ENCODE measurements around the gene SMARCB1. TPM values are rescaled to one million over a fixed set of nuclear protein-coding genes. Genes with fewer than 3 reads are reported as not detected.

SMARCB1 gene
- total RNA-seq, 1 experiment from 2014 or later: 136 TPM

DNA sequence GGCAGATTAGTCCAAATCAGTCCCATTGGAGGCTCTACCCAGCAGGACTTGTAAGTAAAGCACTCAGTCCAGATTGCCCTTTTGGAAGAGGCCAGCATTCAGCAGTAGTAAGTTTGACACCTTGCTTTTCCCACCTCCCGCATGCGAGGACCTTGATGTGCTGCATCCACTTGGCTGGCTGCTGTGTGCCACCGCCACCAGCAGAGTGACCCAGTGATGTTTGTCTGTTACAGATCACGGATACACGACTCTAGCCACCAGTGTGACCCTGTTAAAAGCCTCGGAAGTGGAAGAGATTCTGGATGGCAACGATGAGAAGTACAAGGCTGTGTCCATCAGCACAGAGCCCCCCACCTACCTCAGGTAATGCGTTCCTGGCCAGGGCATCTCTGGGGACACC, 6.6 kb downstream of the SMARCB1 start:
- Histone ChIP-seq H3K4me2 (ENCODE audit: insufficient read depth, insufficient read length, low read length) (no peak overlapping the region), H3K27me3 (ENCODE audit: insufficient read depth, low read length) (no peaks in the 10 kb centered on the region; the same call in 1 of the 2 replicates), H3K23ac (ENCODE audit: insufficient read length, low read depth, low read length) (no peak overlapping the region), H2BK12ac (ENCODE audit: insufficient read length, low read depth, low read length) (no peak overlapping the region), H2AK5ac (ENCODE audit: insufficient read length, low read length) (no peak overlapping the region), H4K20me1 (ENCODE audit: control insufficient read depth, insufficient read depth, insufficient read length) (no peaks in the 10 kb centered on the region), H3T11ph (ENCODE audit: low read length) (no peak overlapping the region), H3K23me2 (ENCODE audit: insufficient read length, low read depth, low read length, poor library complexity, severe bottlenecking) (no peaks in the 10 kb centered on the region), H3K27ac (ENCODE audit: insufficient read length, low read depth, low read length) (no peak overlapping the region), H2BK15ac (ENCODE audit: low read depth, low read length) (no peak overlapping the region), H3K56ac (ENCODE audit: insufficient read length, low read depth, low read length) (no peak overlapping the region), H4K5ac (ENCODE audit: insufficient read length, low read depth, low read length) (no peak overlapping the region), H4K91ac (ENCODE audit: insufficient read length, low read depth, low read length) (no peak overlapping the region), H3K9ac (ENCODE audit: extremely low read depth, insufficient read length, low read length) (no peak overlapping the region), H3K79me2 (ENCODE audit: insufficient read depth, low read length) (peaks cover 11% of the 10 kb centered on the region; the same call in 1 of the 2 replicates), H3K4ac (ENCODE audit: low read depth, low read length) (no peak overlapping the region), H3K9me3 (ENCODE audit: control insufficient read depth, low read depth, low read length) (no peaks in the 10 kb centered on the region), H2BK120ac (ENCODE audit: low read depth, low read length, poor library complexity, severe bottlenecking) (no peak overlapping the region), H3K14ac (ENCODE audit: insufficient read depth, low read length) (no peak overlapping the region), H2BK5ac (ENCODE audit: insufficient read length, low read length) (no peak overlapping the region), H3K79me1 (ENCODE audit: insufficient read depth, low read depth, low read length, poor library complexity, severe bottlenecking) (no peaks in the 10 kb centered on the region), H2BK20ac (ENCODE audit: low read depth, low read length, poor library complexity, severe bottlenecking) (no peak overlapping the region), H3K4me1 (ENCODE audit: insufficient read depth, low read length) (peaks cover 2% of the 10 kb centered on the region; the same call in 1 of the 2 replicates), H4K8ac (replicated peaks; ENCODE audit: insufficient read length, low read depth, low read length) (no peak overlapping the region), H3K18ac (ENCODE audit: insufficient read length, low read depth, low read length) (no peak overlapping the region), H2AFZ (ENCODE audit: low read length) (no peak overlapping the region)
- H3K4me3 Mint-ChIP-seq: no peak overlapping the region
- no peak overlapping the region for H3K27ac Mint-ChIP-seq
- H3K4me1 Mint-ChIP-seq: peaks cover 9 to 16% of the 10 kb centered on the region in 2 experiments
- no peaks in the 10 kb centered on the region for H3K27me3 Mint-ChIP-seq (ENCODE audit: low read depth)
- H3K36me3 Mint-ChIP-seq (ENCODE audit: insufficient read depth in 1 of 3, low read depth in 3 of 3): peaks cover 35 to 66% (median 65%) of the 10 kb centered on the region in 3 experiments
- DNase-seq: no peak
- no CpG with 5 or more reads among the region's 8 CpGs for WGBS (ENCODE audit: extremely low coverage, insufficient read length, low lambda C conversion rate)
- TF ChIP-seq, protein P1, sequence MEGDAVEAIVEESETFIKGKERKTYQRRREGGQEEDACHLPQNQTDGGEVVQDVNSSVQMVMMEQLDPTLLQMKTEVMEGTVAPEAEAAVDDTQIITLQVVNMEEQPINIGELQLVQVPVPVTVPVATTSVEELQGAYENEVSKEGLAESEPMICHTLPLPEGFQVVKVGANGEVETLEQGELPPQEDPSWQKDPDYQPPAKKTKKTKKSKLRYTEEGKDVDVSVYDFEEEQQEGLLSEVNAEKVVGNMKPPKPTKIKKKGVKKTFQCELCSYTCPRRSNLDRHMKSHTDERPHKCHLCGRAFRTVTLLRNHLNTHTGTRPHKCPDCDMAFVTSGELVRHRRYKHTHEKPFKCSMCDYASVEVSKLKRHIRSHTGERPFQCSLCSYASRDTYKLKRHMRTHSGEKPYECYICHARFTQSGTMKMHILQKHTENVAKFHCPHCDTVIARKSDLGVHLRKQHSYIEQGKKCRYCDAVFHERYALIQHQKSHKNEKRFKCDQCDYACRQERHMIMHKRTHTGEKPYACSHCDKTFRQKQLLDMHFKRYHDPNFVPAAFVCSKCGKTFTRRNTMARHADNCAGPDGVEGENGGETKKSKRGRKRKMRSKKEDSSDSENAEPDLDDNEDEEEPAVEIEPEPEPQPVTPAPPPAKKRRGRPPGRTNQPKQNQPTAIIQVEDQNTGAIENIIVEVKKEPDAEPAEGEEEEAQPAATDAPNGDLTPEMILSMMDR (conservative IDR thresholded peaks at IDR 0.05): no peak
- no peaks in the 10 kb centered on the region; a peak in 1 of 5 replicates for H3K9me3 Mint-ChIP-seq
